Posterior cingulate gyrus (tissue), 11 donors: ENCODE measurements around the gene TTL.
"Not testable (repeated sequence)": the region's sequence is repeated elsewhere in the genome, so short reads cannot be mapped to it uniquely, and the experiment has no call there.

Experiments used
- DNase-seq, 10 donors: peaks; one replicate each; pipeline versions ENCODE4 v3.0.0 to v3.0.0-alpha.2; 2020 to 2021; ENCODE audit warnings: mixed read lengths in 3 of 10
- intact Hi-C: fragments of 100-400 bp; cut with DNase I; formaldehyde crosslinking; loops from one replicate; pipeline ENCODE4 v1.15.1; 2023

The TTL gene

GRCh38 chr2:112566104-112566503 lies 84.1 kb downstream of the TTL start:
- DNase-seq: no peak
- intact Hi-C loops: no loop called here

GRCh38 chr2:112566508-112566907 lies 84.6 kb downstream of the TTL start:
- DNase-seq, intact Hi-C loops: not testable (repeated sequence)

DNA sequence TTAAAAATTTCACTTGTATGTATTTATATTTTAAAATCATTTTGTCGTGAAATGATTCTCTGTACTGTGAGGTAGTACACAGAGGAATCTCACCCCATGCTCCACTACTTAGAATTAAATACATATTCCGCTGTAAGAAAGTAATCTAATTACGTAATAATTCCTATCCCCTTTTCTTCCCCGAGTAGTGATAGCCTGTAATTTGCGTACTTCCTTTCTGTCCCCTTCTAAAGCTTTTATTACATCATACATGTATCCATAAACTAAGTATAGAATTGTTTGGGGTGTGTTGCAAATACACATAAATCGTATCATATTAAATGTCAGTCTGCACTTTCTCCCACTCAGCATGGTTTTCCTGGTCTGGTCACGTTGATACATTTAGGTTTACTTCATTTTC lies 90.0 kb downstream of the TTL start:
- intact Hi-C loops: no loop called here
- DNase-seq: no peak

DNA sequence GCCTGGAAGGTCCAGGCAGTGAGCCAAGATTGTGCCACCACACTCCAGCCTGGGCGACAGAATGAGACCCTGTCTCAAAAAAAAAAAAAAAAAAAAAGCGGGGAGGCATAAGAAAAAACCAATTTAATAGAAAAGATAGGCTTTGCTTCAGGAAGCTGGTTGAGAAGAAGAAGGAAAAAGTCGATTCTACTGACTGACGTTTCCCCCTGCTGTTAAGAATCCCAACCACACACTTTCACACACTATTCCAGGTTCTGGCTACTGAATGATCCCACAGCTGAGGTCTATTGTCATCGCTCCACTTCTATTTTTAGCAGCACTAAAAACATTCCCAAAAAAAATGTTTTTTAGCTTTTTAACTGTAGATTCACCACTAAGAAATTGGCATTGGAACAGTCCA lies 95.8 kb downstream of the TTL start:
- intact Hi-C loops: no loop called here
- no peak for DNase-seq

DNA sequence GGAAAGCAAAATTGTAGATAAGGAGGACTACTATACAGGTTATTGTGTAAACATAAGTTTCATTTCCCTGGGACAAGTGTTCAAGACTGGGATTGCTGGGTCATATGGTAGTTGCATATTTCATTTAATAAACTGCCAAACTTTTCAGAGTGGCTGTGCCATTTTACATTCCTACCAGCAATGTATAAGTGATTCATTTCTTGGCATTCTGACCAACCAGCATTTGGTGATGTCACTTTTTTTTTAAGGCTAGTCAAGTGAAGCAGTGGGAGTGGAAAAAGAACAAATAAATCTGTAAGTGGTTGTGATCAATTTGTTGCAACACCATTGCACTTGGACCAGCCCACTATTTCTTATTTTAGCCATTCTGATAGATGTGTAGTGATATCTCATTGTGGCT lies 97.3 kb downstream of the TTL start:
- DNase-seq: no peak
- intact Hi-C loops: no loop called here

- DNase-seq: no peak
- intact Hi-C loops: loop anchor here (5.0 kb wide), 1 partner anchor 323 kb away; the partner anchor contains the start of gene ZC3H8
Measured at GRCh38 chr2:112580084-112580483, 98.1 kb downstream of the TTL start.

DNA sequence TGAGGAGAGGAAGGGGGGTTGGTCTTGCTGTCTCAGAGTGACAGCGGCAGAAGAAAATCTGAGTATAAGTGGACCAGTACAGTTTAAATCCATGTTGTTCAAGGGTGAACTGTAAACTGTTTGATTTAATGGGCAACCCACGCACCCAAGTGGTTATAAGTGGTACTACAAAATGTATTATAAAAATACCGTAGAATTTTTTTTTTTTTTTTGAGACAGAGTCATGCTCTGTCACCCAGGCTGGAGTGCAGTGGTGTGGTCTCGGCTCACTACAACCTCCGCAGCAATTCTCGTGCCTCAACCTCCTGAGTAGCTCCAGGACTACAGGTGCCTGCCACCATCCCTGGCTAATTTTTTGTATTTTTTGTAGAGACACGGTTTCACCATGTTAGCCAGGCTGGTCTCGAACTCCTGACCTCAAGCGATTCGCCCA lies 100.4 kb downstream of the TTL start:
- DNase-seq: no peak
- intact Hi-C loops: loop anchor here (5.0 kb wide), 1 partner anchor 325 kb away; the partner anchor contains the start of gene ZC3H8

DNA sequence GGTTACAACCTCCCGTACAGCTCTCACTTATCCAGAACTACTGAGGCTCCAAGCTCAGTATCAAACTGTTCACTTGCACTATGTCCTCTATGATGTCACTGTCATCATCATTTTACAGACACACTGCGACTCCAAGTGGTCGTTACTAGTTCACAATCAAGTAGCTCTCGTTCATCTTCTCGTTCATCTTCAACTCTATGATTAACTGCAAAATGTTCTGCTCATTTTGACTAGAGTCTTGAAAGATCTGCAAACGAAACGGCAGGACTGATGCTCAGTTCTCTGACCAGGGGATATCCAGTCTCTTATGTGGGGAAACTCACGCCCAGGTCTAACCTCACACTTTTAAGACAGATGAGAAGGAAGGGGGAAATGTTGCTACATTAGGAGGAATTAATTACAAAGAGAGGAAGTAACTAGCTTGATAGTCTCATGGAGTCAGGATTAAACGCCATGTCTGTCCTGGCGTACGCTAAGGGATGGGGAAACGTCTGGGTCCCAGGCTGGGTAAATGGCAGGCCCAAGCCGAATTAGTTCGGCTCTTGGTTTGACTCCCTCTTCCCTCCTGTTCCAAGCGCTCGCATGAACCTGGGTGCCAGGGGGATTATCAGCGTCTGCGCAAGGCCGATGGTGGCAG lies 101.7 kb downstream of the TTL start:
- DNase-seq: no peak
- intact Hi-C loops: loop anchor here (1.0 to 5.0 kb wide), 2 partner anchors 102 to 326 kb away; partner anchors contain the start of gene ZC3H8

- DNase-seq: peak; percentile 90 to 99 (median 96)
- intact Hi-C loops: loop anchor here (1.0 to 5.0 kb wide), 2 partner anchors 103 to 327 kb away; partner anchors contain the start of gene ZC3H8
Measured at GRCh38 chr2:112584134-112584890, 102.4 kb downstream of the TTL start, which contains the start of gene CHCHD5. TSS of gene CHCHD5 (plus strand) at chr2:112584609. CDS start at chr2:112584648, 39 bp downstream.

- no peak for DNase-seq
- intact Hi-C loops: loop anchor here (1.0 to 5.0 kb wide), 2 partner anchors 104 to 328 kb away; partner anchors contain the start of gene ZC3H8
Measured at GRCh38 chr2:112584891-112585250, 102.9 kb downstream of the TTL start.

DNA sequence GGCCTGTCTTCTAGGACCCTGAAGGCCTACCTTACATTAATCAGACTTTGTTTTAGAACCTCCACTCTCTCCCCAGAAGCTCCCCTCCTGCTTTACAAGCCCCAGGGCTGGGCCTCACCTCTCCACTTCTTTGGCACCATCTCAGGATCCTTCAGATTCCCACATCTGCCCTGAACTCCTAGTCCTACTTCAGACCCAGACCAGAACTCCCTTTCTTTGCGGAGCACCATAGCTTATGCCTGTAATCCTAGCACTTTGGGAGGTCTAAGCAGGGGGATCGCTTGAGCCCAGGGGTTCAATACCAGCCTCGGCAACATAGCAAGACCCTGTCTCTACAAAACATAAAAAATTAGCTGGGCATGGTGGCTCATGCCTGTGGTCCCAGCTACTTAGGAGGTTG lies 103.4 kb downstream of the TTL start:
- intact Hi-C loops: no loop called here
- no peak for DNase-seq

GRCh38 chr2:112585873-112586464 lies 104.0 kb downstream of the TTL start:
- DNase-seq: no peak
- intact Hi-C loops: no loop called here

DNA sequence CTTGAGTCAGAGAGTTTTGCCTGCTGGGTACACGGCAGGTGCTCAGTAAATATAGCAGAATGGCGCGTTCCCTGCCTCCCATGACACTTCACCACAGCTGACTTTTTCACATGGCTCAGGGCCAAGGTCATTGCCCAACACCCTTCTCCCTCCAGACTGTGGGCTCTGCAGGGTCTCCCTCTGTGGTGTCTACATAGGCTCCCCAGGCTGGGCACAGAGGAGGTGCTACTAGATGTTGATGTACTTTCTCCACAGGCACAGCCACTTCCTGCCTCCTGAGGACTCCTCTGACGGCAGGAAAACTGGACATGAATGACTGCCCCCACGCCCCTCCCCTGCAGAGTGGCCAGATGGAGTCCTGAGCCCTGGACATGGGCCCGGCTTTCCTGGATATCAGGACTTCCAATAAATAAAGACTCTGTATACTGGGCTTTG lies 106.7 kb downstream of the TTL start:
- DNase-seq: no peak
- intact Hi-C loops: no loop called here
